HepG2 (cell line): ENCODE measurements around the gene ANXA9. TPM values are rescaled to one million over a fixed set of nuclear protein-coding genes. Genes with fewer than 3 reads are reported as not detected.
A peak's percentile ranks its signal among the peaks of the same experiment; 100 is the strongest.

Experiments
- ATM ChIP-seq: fragments of 450-650 bp; IDR thresholded peaks from 2 replicates; pipeline ENCODE4 v1.7.1; 2017; ENCODE audit warnings: mild to moderate bottlenecking, borderline replicate concordance
- CHD4 ChIP-seq: fragments of 200-600 bp; sonication (generic); IDR thresholded peaks from 2 replicates; pipeline ENCODE4 v1.7.0; 2017; ENCODE audit warnings: mild to moderate bottlenecking, low read length, borderline replicate concordance
- DMAP1 ChIP-seq: IDR thresholded peaks from 2 replicates; pipeline ENCODE4 v1.6.1; 2016
- DNMT1 ChIP-seq: sonication (generic); formaldehyde crosslinking; IDR thresholded peaks from 2 replicates; pipeline ENCODE4 v1.5.1; 2020; ENCODE audit warnings: mild to moderate bottlenecking, missing genetic modification reagents
- GABPA ChIP-seq, 2 experiments: IDR thresholded peaks; 2 replicates each; pipeline ENCODE4 v1.6.1; 2011 to 2016; ENCODE audit warnings: low read depth in 2 of 2, low read length in 1 of 2, missing biosample characterization in 1 of 2, missing genetic modification characterization in 1 of 2
- GABPB1 ChIP-seq: IDR thresholded peaks from 2 replicates; pipeline ENCODE4 v1.6.1; 2016; ENCODE audit warnings: mild to moderate bottlenecking, missing genetic modification reagents, moderate library complexity, missing compliant biosample characterization
- HDAC1 ChIP-seq: sonication (generic); formaldehyde crosslinking; IDR thresholded peaks from 2 replicates; pipeline ENCODE4 v1.5.1; 2020; ENCODE audit warnings: mild to moderate bottlenecking, missing genetic modification reagents
- HMGXB3 ChIP-seq: sonication (generic); formaldehyde crosslinking; IDR thresholded peaks from 2 replicates; pipeline ENCODE4 v1.4.0; 2020; ENCODE audit warnings: missing genetic modification reagents, borderline replicate concordance
- HNF4A ChIP-seq: sonication (generic); formaldehyde crosslinking; IDR thresholded peaks from 2 replicates; pipeline ENCODE4 v1.4.0; 2020; ENCODE audit warnings: missing genetic modification reagents
- KAT8 ChIP-seq: IDR thresholded peaks from 2 replicates; pipeline ENCODE4 v1.6.1; 2016; ENCODE audit warnings: missing genetic modification reagents, missing compliant biosample characterization
- KDM5A ChIP-seq: fragments of 200-600 bp; sonication (generic); IDR thresholded peaks from 2 replicates; pipeline ENCODE4 v1.7.0; 2018; ENCODE audit warnings: antibody characterized with exemption, mild to moderate bottlenecking, low read length, borderline replicate concordance
- MXD4 ChIP-seq: IDR thresholded peaks from 2 replicates; pipeline ENCODE4 v1.6.1; 2016; ENCODE audit warnings: mild to moderate bottlenecking, missing biosample characterization, missing genetic modification reagents
- NR2F2 ChIP-seq: IDR thresholded peaks from 2 replicates; pipeline ENCODE4 v1.6.1; 2012; ENCODE audit warnings: low read depth, inconsistent platforms, borderline replicate concordance
- SAFB2 ChIP-seq: sonication (generic); formaldehyde crosslinking; IDR thresholded peaks from 2 replicates; pipeline ENCODE4 v1.5.1; 2020; ENCODE audit warnings: missing genetic modification reagents, low read depth, mild to moderate bottlenecking, borderline replicate concordance
- SAP130 ChIP-seq: IDR thresholded peaks from 2 replicates; pipeline ENCODE4 v1.6.1; 2016; ENCODE audit warnings: low read depth
- SOX13 ChIP-seq, 3 experiments: fragments of 450-650 bp in 1 of 3; sonication (generic) in 1 of 3; formaldehyde crosslinking in 1 of 3; IDR thresholded peaks in 2 of 3; conservative IDR thresholded peaks in 1 of 3; 2 replicates each; pipeline versions ENCODE4 v1.5.0 to v1.6.1; 2016 to 2020; ENCODE audit warnings: antibody characterized with exemption in 1 of 3, mild to moderate bottlenecking in 1 of 3, missing compliant biosample characterization in 1 of 3, missing genetic modification reagents in 1 of 3, moderate library complexity in 1 of 3
- TBL1XR1 ChIP-seq: fragments of 150-350 bp; IDR thresholded peaks from 2 replicates; pipeline ENCODE4 v1.6.1; 2014; ENCODE audit warnings: borderline replicate concordance, low read length; ENCODE audit not compliant: partially characterized antibody
- ZBTB7A ChIP-seq: sonication (generic); formaldehyde crosslinking; IDR thresholded peaks from 2 replicates; pipeline ENCODE4 v1.8.0; 2022; ENCODE audit warnings: mild to moderate bottlenecking, missing genetic modification reagents
- ZBTB7B ChIP-seq: sonication (generic); formaldehyde crosslinking; IDR thresholded peaks from 2 replicates; pipeline ENCODE4 v1.4.0; 2020; ENCODE audit warnings: missing genetic modification reagents
- ZMYM4 ChIP-seq: sonication (generic); formaldehyde crosslinking; IDR thresholded peaks from 2 replicates; pipeline ENCODE4 v1.8.1; 2023; ENCODE audit warnings: mild to moderate bottlenecking, missing genetic modification reagents
- ZNF776 ChIP-seq: sonication (generic); formaldehyde crosslinking; IDR thresholded peaks from 2 replicates; pipeline ENCODE4 v1.4.0; 2020; ENCODE audit warnings: mild to moderate bottlenecking, missing genetic modification reagents
- ZNF879 ChIP-seq: sonication (generic); formaldehyde crosslinking; IDR thresholded peaks from 2 replicates; pipeline ENCODE4 v1.8.1; 2023; ENCODE audit warnings: missing genetic modification reagents
- polyA plus RNA-seq, 8 experiments: library from polyadenylated mRNA; depleted of rRNA in 3 of 8; stranded (reverse) in 7 of 8; unstranded in 1 of 8; fragments of >200 nt; fragmentation: Illumina TruSeq in 4 of 8; extraction: Trizol in 4 of 8; gene quantifications; 2 replicates each; pipeline versions ENCODE4 v1.2.1 to v1.2.3, GENCODE V29; 2011 to 2016; ENCODE audit warnings: low read depth in 4 of 8, missing spikeins in 1 of 8, mixed read lengths in 1 of 8; ENCODE audit not compliant: insufficient read depth in 1 of 8
- total RNA-seq, 5 experiments: library from RNA; depleted of rRNA; stranded (reverse); fragments of >200 nt; fragmentation: Illumina TruSeq; extraction: Trizol; gene quantifications; 2 replicates each; pipeline ENCODE4 v1.2.3, GENCODE V29; 2016; ENCODE audit warnings: low read depth in 1 of 5
- TF ChIP-seq, protein P1 (sequence below): sonication (generic); formaldehyde crosslinking; IDR thresholded peaks from 2 replicates; pipeline ENCODE4 v1.5.1; 2020; ENCODE audit warnings: missing genetic modification reagents, mild to moderate bottlenecking, borderline replicate concordance

The ANXA9 gene
- total and polyA plus RNA-seq, 2 of the 13 experiments (the other 11 are each of a cell fraction or from before 2014, with no cell fraction given), result 13.3 to 23.9 TPM

- TF ChIP-seq KDM5A (peak; percentile 53; the same call in 1 of the 2 replicates), CHD4 (no peak), KAT8 (peak; percentile 81), HDAC1 (CRISPR knock-in tag) (peak; percentile 31; the same call in 1 of the 2 replicates), DNMT1 (CRISPR knock-in tag) (no peak), GABPB1 (CRISPR knock-in tag) (peak; percentile 30; the same call in 1 of the 2 replicates), ZBTB7B (peak; percentile 94), SOX13 (IDR thresholded peaks at IDR 0.05) (no peak), SOX13 (CRISPR knock-in tag; conservative IDR thresholded peaks at IDR 0.05 in 1 of 2, IDR thresholded peaks at IDR 0.05 in 1 of 2) (peak in 1 of 2 experiments; percentile 17; a peak in 1 of 4 replicates), ATM (no peak), ZMYM4 (CRISPR knock-in tag) (peak; percentile 49), NR2F2 (no peak), HMGXB3 (CRISPR knock-in tag) (peak; percentile 60; the same call in 1 of the 2 replicates), GABPA (IDR thresholded peaks at IDR 0.05; ENCODE audit: low read depth, low read length) (no peak), GABPA (CRISPR knock-in tag; IDR thresholded peaks at IDR 0.05; ENCODE audit: low read depth) (peak; percentile 46; the same call in 1 of the 2 replicates), TBL1XR1 (no peak), SAFB2 (CRISPR knock-in tag) (no peak), SAP130 (peak; percentile 75), ZNF776 (CRISPR knock-in tag) (no peak), DMAP1 (CRISPR knock-in tag) (0 out of 2 replicates have a peak, but pooled peaks have one; percentile 50), MXD4 (CRISPR knock-in tag) (peak; percentile 41; the same call in 1 of the 2 replicates), ZNF879 (no peak), ZBTB7A (CRISPR knock-in tag) (no peak), HNF4A (CRISPR knock-in tag) (peak; percentile 37; the same call in 1 of the 2 replicates)
- TF ChIP-seq, protein P1, sequence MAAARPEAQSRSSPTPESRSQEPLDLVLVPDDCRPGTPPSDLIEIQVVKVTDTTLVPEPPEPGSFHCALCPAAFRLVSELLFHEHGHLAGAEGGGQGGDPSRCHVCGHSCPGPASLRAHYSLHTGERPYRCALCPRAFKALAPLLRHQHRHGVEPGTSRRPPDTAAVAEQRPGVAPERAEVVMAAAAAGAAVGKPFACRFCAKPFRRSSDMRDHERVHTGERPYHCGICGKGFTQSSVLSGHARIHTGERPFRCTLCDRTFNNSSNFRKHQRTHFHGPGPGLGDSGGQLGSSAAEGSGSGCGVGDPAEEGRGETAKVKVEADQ, result no peak
These were observed 2.7 kb upstream of the ANXA9 start (continued) for GRCh38 chr1:150979092-150980056.
